Ecto neural progenitor cell (in vitro differentiated cells): ENCODE data around the gene SKA1.
A peak's percentile ranks its signal among the peaks of the same experiment; 100 is the strongest.

ENCODE experiments used
- DNase-seq: peaks from one replicate; pipeline ENCODE4 v3.0.0-alpha.2; 2018; ENCODE audit warnings: low spot score

The SKA1 gene

GRCh38 chr18:50374753-50375391 lies at the start of gene SKA1:
TSS of gene SKA1 (plus strand) at chr18:50375046. CDS start at chr18:50375831, 785 bp downstream.
- DNase-seq: peak; percentile 97

GRCh38 chr18:50327983-50328382 lies 46.9 kb upstream of the SKA1 start:
- DNase-seq: no peak

GRCh38 chr18:50330176-50330575 lies 44.7 kb upstream of the SKA1 start:
- no peak for DNase-seq

- DNase-seq: no peak
Measured at GRCh38 chr18:50331691-50332090, 43.2 kb upstream of the SKA1 start.

- no peak for DNase-seq
Measured at GRCh38 chr18:50334546-50335152, 40.2 kb upstream of the SKA1 start.

- no peak for DNase-seq
Measured at GRCh38 chr18:50338122-50338521, 36.7 kb upstream of the SKA1 start.

- no peak for DNase-seq
Measured at GRCh38 chr18:50338715-50339114, 36.1 kb upstream of the SKA1 start.

GRCh38 chr18:50340078-50340477 lies 34.8 kb upstream of the SKA1 start:
- DNase-seq: no peak

GRCh38 chr18:50341443-50341842 lies 33.4 kb upstream of the SKA1 start:
- DNase-seq: no peak

- DNase-seq: no peak
Measured at GRCh38 chr18:50350699-50351098, 24.1 kb upstream of the SKA1 start.

- DNase-seq: no peak
Measured at GRCh38 chr18:50356036-50356945, 18.6 kb upstream of the SKA1 start.

GRCh38 chr18:50358844-50359243 lies 16.0 kb upstream of the SKA1 start:
- DNase-seq: no peak

- DNase-seq: no peak
Measured at GRCh38 chr18:50359806-50360205, 15.0 kb upstream of the SKA1 start.

GRCh38 chr18:50360611-50361010 lies 14.2 kb upstream of the SKA1 start:
- no peak for DNase-seq

- no peak for DNase-seq
Measured at GRCh38 chr18:50369672-50370071, 5.2 kb upstream of the SKA1 start.

- DNase-seq: no peak
Measured at GRCh38 chr18:50372743-50373142, 2.1 kb upstream of the SKA1 start.

- no peak for DNase-seq
Measured at GRCh38 chr18:50373561-50374219, 1.2 kb upstream of the SKA1 start.

- DNase-seq: no peak
Measured at GRCh38 chr18:50374220-50374752, 560 bp upstream of the SKA1 start.

GRCh38 chr18:50377061-50377798 lies 2.4 kb downstream of the SKA1 start:
- DNase-seq: no peak

GRCh38 chr18:50388988-50389387 lies 14.1 kb downstream of the SKA1 start:
- no peak for DNase-seq

GRCh38 chr18:50393802-50394201 lies 19.0 kb downstream of the SKA1 start:
- no peak for DNase-seq
